NCI-H774 (cell line): ENCODE results near the gene NEURL1B.

Experiments
- DNase-seq: peaks from one replicate; lab custom pipeline; 2025; lab: John Stamatoyannopoulos, UW

Gene NEURL1B

DNA sequence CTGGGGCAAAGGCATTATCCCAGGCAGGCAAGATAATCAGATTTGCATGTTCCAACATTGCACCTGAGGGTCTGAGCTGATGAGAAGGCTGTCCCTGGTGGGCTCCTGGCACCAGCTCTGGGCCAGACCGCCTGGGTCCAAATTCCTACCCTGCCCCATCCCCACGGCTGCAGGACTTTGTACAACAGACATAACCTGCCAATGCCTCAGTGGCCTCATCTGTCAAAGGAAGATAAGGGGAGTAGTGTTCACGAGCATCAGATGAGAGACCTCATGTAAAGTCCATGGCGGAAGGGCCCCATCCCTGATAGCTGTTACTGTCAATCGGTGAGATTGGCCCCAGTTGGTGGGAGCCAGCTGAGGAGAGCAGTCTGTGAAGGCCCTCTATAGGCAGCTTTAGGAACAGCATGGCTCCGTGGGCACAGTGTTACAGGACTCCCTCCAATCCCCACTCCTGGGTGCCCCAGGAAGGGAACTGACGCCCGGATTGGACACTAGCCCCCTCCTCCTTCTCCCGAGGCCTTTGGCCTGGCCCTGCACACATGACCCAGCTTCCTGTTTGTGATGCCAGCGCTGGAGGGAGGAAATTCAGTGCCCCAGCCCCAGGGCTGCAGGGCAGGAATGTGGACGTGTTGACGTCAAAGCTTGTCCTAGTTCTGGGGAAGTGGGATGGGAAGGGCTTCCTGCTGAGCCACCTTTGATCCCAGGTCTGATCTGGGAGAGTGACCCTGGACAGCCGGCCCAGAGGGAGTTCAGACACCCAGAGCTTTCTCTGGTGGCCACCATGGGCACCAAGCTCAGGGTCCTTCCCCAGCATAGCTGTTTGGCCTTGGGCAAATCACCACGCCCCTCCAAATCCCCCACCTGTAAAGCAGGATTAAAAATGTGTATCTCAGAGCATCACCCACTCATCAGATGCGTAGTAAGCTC is 73.7 kb downstream of the NEURL1B start:
- DNase-seq, result peak; percentile 16

DNA sequence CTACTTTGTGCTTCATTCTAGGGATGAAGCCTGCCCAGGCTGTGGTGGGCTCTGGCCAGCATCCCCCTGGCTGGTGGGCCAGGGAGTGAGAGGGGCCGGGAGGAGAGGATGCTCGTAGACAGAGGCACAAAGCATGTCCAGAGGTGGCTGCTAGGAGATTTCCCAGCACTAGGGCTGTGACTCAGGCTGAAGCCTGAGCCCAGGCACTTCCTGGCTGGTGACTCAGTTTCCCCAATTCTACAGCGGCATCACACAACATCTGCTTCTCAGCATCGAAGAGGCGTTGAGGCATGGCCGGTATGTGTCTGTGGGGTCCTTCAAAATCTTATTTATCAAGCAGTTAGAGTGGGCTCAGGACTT is 74.3 kb downstream of the NEURL1B start:
- DNase-seq, result no peak

DNA sequence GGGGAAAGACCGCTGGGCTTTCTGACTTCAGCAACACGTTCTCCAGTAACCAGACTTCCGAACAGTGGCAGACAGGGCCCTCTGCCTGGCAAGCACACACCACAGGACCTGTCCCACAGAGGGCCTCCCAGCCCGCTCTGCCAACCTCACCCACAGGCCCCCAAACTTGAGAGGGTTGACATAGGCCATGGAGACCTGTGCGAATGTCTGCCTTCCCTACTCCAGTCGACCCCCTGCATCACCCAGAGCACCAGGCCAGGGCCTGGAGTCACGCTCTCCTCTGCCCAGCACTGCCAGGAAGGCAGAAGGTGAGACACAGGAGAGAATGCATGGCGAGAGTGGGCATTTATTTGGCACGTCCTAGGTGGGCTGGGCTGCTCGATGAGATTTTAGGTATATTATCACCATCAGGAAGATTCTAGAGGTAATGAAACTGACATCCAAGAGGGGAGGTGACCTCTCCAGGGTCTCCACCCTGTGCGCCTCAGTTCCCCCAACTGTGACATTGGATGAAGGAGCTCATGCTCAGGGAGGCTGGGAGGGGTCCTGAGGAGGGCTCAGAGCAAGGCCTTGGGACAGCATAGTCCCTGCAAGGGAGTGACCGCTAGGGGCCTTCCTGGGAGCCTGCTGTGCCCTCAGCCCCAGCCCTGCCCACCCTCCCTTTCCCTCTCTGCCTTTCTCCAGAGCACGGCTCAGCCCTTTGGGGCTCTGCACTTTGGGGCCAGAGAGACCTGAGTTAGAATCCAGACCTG is 75.0 kb downstream of the NEURL1B start:
- no peak for DNase-seq

DNA sequence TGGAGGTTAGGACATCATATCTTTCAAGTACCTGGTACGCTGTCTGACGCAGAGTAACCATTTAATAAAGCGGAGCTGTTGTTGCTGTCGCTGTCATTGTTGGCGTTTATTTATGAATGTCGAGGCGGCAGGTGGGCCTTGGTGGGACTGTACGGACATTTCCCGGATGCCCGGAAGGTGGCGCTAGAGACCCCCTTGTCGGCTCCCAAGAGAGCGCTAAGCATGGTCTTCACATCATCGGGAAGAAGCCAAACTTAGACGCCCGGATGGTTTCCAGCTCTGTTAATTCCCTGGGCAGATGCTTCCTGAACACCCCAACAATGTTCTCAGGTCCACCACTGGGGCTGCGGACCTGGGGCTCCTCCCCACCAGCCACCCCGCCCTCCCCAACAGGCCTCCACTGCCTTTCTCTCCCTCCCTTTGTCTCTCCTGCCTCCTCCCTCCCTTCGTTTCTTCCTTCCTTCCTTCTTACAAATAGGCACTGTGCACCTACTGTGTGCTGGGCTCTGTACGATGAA is 75.8 kb downstream of the NEURL1B start:
- peak; percentile 60 for DNase-seq

DNA sequence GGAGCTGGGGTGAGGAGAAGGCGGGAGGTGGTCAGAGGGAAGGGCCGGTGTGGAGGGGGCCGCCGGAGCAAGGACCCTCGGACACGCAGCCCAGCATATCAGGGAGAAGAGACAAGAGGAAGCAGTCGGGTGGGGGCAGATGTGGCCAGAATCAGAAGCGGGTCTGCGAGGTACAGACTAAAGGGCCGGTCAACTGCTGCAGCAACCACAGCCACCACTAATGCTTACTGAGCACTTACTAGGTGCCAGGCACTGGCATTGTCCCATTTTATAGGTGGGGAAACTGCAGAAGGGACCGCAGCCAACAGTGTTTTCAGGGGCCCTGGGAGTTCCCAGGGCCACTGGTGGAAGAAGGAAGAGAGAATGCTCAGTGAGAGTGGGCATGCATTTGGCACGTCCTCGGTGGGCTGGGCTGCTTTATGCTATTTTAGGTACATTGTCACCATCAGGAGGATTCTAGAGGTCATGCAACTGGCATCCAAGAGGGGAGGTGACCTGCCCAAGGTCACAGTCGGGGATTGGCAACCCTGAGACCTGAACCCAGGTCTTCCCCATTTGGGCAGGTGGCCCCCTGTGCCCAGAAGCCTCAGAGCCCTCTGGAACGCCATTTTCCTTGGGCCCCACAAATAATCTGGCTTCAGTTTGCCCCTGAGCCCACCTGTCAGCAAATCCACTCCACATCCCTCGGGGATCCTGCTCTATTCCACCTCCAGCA is 76.6 kb downstream of the NEURL1B start:
- no peak for DNase-seq

DNA sequence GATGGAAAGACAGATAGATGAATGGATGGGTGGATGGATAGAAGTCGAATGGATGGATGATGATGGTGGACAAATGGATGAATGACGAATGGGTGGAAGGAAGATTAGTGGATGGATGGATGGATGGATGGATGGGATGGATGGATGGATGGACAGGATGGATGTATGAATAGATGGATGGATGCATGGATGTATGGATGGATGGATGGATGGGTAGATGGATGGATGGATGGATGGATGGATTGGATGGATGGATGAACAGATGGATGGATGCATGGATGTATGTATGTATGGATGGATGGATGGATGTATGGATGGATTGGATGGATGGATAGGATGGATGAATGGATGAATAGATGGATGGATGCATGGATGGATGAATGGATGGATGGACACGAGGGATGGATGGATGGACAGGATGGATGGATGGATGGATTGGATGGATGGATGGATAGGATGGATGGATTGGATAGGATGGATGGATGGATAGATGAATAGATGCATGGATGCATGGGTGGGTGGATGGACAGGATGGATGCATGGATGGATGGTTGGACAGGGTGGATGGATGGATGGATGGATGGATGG is 77.6 kb downstream of the NEURL1B start:
- DNase-seq, result no peak

DNA sequence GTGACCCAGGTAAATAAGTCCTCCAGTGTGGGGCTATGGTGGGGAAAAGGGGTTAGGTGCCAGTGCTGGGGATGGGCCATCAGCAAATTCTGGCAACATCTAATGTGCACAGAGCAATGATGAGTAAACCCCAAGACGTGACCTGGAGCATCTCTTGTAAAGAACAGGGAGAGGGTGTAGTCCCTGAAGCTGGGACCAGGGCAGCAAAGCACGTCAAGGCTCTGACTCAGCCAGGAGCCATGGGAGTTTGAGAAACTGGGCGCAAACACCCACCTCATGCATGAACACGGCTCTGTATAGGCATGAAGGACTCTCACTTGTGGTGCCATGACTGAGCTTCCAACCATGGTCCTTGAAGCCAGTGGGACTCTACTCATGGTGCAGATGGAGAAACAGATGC is 78.1 kb downstream of the NEURL1B start:
- DNase-seq, result no peak

DNA sequence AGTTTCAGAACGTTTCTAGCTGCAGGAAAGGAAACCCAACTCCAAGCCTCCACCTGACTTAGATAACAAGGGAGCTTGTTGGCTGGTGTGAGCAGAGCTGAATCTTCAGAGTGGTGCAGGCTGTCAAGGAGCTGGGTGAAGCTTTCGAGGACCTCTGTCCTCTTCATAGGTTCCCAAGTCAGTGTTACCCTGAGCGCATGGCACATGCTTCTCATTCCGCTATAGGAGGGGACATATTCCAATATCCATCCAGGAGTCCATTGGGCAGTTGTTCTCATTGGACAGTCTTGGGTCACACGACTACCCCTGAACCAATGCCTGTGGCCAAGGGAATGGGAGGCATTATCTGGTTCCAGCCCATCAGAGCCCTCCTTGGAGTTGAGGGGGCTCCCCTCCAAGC is 79.6 kb downstream of the NEURL1B start:
- DNase-seq, result no peak

DNA sequence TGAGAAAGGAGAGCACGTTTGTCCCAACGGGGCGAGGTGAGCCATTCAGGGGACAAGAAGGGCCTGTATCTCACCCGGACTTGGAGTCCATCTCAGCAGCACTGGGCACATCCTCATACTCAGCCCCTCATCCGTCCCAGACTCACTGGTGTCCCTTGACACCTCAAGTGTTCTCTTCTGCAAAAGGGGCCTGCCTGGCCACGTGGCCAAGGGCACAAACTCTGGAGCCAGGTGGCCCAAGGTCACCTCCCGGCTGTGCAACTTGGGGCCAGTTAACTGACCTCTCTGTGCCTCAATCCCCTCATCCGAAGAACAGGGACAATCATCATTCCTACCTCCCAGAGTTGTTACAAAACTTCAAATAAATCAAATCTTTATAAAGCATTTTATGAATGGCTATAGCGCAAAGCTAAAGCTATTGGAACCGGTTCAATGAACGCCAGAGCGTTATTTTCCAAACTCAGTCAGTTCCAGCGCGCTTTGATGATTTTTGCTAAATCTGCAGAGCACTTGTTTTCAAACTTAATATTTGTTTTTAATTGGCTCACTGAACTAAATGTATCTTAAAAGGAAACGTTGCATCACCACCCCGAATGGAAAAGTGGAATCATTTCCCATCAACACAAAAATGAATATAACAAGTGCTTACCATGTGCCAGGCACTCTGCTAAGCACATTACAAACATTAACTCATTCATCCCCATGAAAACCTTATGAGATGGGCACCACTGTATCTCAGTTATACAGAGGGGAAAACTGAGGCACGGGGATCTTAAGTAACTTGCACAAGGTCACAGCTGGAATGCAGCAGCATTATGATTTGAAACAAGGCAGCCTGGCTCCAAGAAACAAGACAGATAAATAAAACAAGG is 80.6 kb downstream of the NEURL1B start:
- no peak for DNase-seq

DNA sequence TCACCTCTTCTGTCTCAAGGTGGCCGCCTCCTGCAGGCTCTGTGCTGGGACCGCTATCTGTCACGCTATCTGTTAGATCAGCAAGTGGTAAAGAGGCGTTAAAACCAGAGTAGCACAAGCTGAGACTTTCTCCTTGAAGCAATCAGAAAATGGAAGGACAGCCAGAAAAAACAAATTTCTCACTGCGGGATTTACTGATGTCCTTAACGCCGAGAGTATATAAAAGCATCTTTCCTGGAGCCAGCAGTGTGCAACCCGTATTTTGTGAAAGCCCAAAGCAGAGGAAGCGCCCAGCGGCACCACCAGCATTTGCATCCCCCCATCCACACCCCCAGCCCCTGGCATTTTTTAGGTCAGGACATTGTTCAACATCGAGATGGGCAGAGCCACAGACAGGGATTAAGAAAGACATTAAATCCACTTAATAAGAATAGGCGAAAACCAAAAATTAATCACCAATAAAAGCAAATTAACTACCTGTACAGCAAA is 81.3 kb downstream of the NEURL1B start:
- no peak for DNase-seq

DNA sequence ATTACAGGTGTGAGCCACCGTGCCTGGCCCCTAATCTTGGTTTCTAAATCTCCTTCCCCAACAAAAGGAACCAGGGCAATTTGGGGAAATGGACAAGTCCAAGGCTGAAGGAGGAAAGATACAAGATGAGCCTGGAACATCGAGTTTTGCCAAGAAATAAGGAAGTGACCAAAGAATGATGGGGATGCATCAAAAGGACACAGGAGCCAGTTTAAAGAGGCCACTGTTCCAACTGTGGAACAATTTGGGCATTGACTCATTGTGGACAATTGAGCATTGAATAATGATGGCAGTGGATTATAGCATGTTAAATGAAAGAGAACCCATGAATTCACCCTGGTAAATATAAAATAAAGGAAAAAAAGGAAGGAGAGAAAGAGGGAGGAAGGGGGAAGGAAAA is 82.4 kb downstream of the NEURL1B start:
- DNase-seq, result no peak

DNA sequence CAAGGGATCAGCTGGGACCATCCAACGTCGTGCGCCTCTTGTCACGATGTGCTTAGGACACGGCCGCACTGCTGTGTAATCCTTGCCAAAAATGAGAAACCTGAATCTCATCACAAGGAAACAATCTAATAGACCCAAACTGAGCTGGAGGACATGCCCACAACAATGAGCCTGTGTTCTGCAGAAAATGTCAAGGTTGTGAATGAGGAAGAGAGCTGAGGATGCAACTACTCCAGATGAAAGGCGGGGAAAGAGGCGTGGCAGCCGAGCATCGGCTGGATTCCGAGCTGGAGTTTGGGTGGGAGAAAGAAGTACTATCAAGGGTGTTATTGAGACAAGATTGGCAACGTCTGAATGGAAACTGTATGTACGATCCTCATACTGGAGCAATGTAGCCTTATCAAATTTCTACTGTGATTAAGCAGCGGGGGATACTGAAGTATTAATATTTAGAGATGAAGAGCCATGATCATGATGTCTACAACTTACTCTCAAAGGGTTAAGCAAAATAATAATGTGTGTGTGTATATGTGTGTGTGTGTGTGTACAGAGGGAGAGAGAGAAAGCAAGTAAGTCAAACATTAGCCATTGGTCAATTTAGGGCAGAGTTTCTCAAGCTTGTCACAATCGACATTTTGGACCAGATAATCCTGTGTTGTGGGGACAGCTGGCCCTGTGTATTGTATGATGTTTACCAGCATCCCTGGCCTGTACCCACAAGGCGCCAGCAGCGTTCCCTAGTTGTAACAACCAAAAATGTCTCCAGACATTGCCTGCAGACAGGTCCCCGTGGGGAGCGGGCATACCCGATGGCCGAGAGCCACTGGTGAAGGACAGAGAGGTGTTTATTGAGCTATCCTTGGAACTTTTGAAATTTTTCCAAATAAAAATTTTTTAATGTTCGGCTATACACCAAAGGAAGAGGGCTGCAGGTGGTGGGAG is 83.5 kb downstream of the NEURL1B start:
- DNase-seq, result no peak

DNA sequence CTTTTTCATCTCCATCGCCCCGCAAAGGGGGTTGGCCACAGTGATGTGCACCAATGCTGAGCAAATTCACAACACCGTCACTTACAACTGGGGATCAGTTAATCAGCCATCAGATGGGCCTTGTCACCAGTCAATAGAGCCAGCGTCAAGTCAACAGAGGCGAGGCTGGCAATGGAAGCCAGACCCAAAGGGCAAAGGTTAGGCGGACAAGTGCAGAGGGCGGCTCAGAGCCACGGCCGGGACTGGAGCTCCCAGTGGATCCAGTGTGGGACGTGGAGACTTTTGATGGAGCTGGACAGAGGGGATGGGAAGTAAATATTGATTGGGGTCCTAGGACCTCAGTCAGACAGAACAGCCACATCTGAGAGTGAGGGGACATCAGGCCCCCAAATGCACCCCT is 84.2 kb downstream of the NEURL1B start:
- no peak for DNase-seq

DNA sequence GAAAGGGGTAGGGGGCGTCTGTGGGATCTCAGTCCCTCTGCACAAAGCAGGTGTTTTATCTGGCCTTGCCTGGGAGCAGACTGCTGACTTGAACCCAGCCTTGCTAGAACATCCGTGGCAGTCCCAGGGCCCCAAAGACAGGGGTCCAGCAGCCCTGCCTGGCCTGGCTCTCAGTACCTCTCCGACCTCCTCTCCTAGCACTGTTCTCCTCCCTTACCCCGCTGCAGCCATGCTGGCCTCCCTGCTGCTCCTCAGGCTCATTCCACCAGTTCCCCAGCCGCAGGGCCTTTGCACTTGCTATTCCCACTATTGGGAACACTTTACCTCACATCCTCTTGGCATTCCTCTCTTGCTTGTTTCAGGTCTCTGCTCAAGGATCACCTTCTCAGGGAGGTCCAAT is 84.7 kb downstream of the NEURL1B start:
- DNase-seq, result no peak

DNA sequence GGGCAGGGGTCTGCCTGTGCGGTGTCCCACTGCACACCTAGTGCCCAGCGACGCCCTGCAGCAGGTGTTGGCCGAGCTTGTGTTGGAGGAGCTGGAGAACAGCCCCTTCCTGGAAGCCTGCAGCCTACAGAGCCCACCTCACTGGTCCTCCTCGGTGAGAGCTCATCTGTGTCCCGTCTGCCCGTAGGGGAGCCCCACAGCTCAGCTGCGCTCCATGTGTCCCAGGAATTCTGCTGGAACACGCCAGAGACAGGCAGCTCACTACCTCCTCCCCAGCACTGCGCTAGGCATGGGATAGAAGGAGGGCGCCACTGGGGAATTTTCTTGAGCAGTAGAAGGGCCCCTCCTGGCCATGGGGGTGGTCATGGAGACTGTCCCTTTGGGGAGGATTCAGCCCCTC is 85.9 kb downstream of the NEURL1B start:
- no peak for DNase-seq

DNA sequence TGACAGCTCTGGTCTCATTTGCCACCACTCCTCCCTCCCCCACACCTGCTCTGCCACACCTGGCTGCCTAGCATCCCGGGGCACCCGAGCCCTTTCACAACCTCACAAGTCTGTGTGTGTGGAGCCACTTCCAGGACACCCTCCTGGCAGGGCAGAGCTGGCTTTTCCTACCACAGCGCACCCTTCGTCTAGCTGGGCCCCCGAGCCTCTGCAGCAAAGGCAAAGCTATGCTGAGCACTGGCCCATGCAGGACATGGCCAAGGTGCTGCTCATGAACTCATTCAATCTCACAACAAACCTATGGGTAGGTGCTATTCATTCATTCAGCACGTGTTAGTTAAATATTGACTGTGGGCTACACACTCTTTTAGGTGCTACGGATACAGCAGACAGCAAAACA is 86.5 kb downstream of the NEURL1B start:
- no peak for DNase-seq

DNA sequence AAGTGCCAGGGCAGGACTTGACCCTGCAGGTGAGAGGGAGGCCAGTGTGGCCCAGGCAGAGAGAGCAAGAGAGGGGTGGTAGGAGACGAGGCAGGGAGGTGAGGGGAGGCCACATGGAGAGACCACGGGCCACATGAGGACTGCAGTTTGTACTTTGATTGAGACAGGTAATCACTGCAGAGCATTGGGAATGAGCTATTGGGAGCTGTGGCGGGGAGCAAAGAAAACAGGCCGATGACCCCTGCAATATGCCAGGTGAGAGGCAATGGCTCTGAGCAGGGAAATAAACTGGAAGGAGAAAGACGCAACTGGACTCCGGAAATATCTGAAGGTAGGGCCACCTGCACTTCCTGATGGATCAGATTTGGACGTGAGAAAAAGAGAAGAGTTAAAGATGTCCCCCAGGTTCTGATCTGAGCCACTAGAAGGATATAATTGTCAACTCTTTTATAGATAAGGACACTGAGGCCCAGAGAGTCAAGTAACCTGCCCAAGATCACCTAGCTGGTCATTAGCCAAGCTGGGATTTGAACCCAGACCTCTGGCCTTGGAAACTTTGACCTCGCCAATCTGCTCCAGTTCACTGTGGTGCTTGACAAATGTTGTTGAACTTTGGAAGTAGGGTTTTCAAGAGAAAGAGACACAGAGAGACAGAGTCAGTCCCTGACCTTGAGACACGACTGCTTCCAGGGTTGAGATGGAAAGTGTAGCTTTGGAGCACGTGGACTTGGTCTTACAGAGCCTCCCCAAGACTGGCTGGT is 87.6 kb downstream of the NEURL1B start:
- DNase-seq, result no peak

DNA sequence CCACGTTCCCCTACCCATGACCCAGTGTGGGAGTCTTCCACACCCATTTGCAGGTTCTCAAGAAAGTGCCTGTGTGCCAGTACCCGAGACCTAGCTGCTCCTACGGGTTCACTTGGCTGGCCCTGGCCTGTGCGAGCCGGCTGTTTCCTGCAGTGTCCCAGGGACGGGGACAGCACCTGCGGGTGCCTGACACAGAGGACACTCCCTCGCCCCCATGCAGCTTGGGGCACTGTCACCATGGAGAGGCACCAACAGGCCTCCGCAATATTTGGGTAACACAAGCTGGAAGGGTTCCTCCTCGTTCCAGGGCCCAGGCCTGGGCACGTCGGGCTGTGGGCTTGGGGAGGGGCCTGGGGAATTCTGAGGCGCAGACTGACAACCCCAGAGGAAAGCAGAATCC is 88.5 kb downstream of the NEURL1B start:
- DNase-seq, result no peak

DNA sequence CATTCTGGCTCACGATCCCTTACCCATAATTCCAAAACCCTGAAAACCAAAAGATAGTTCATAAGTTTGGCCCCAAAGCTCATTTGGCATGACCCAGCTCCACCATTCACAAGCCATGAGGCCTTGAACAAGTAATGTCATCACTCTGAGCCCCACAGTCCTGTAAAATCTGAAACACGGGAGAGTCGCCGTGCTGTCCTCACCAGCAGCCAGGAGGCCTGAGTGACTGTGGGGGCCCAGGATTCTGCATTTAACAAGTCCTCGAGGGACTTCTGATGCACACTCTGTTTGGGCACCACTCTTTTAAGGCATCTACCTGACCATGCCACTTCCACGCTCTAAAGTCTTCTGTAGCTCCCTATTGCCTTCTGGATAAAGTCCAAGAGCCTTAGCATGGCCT is 89.2 kb downstream of the NEURL1B start:
- DNase-seq, result no peak
